ENCODE results near the gene TAGAP. TPM values are rescaled to one million over a fixed set of nuclear protein-coding genes. Genes with fewer than 3 reads are reported as not detected.
A peak's percentile ranks its signal among the peaks of the same experiment; 100 is the strongest.

The TAGAP gene
- total RNA-seq, 1 experiment from 2014 or later: 0.30 TPM

GRCh38 chr6:158999154-158999665 is 45.6 kb downstream of the TAGAP start:
- Histone ChIP-seq H3K27me3 (ENCODE audit: insufficient read depth, low read length) (no peaks in the 10 kb centered on the region), H3K4me1 (ENCODE audit: control insufficient read depth in 1 of 2, insufficient read depth in 2 of 2, low read length in 2 of 2) (peaks cover 37 to 71% of the 10 kb centered on the region in 2 experiments), H3K9ac (ENCODE audit: low read length) (peak overlapping the region; percentile 89), H3K9me2 (ENCODE audit: insufficient read depth) (no peaks in the 10 kb centered on the region), H3K79me2 (ENCODE audit: insufficient read depth, low read length) (peaks cover 79% of the 10 kb centered on the region), H3K4me3 (replicated peaks in 1 of 2; ENCODE audit: low read depth in 1 of 2, low read length in 2 of 2) (peak overlapping the region; percentile 88 to 92), H3K27ac (ENCODE audit: low read depth, low read length) (peak overlapping the region; percentile 85), H2AFZ (ENCODE audit: low read depth, low read length, poor library complexity, severe bottlenecking) (no peak overlapping the region), H3K36me3 (ENCODE audit: control insufficient read depth in 1 of 2, insufficient read depth in 2 of 2, low read length in 2 of 2) (peaks cover 0 to 17% of the 10 kb centered on the region in 2 experiments; a peak in 1 of 4 replicates), H3K9me3 (ENCODE audit: control insufficient read depth in 1 of 2, insufficient read depth in 1 of 2, low read depth in 1 of 2, low read length in 2 of 2) (no peaks in the 10 kb centered on the region), H3K4me2 (ENCODE audit: low read length) (peak overlapping the region; percentile 92), H4K20me1 (ENCODE audit: insufficient read depth) (no peaks in the 10 kb centered on the region)
- BruUV-seq (replicated peaks): TSS peak; percentile 72
- ChIA-PET CTCF (interaction anchor here (0.7 to 1.4 kb wide), 4 partner anchors 10 to 778 kb away, joined by 3 to 4 read pairs (median 4); no protein-coding TSS in a partner anchor), RAD21 (ENCODE audit: low non-redundant PET in 1 of 2, low total read pairs in 2 of 2, uncharacterized antibody in 2 of 2, unreplicated experiment in 2 of 2) (interaction anchor here in 1 of 2 experiments (1.1 kb wide), 1 partner anchor 180 kb away, joined by 3 read pairs; the partner anchor contains the start of gene EZR), POLR2A (interaction anchor here (0.7 to 2.3 kb wide), 6 partner anchors 130 to 748 kb away, joined by 3 to 18 read pairs (median 3); no protein-coding TSS in a partner anchor)
- ATAC-seq: peak; percentile 24
- intact Hi-C loops (cut with micrococcal nuclease): loop anchor here (5.0 to 10.0 kb wide), 2 partner anchors 147 to 354 kb away; partner anchors contain the start of gene DYNLT1
- DNase-seq (ENCODE audit: low read depth, low spot score): no peak
- TF ChIP-seq SP1 (IDR thresholded peaks at IDR 0.05; ENCODE audit: low read depth) (no peak), EZH2phosphoT487 (IDR thresholded peaks at IDR 0.05; ENCODE audit: borderline replicate concordance) (no peak), MAX (IDR thresholded peaks at IDR 0.05) (no peak)

DNA sequence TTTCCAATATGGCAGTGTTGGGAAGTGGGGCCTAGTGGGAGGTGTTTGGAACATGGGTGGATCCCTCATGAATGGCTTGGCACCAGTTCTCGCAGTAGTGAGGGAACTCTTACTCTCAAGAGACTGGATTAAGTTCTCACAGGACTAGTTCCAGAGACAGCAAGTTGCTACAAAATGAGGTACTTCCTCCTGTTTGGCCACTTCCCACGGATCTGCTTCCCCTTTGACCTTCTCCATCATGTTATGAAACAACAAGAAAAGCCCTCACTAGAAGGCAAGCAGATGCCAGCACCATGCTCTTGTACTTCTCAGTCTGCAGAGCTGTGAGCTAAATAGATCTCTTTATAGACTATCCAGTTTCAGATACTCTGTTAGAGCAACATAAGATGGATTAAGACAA is 47.9 kb downstream of the TAGAP start:
- ChIA-PET POLR2A (no interaction called here), CTCF (no interaction called here), RAD21 (ENCODE audit: low non-redundant PET in 1 of 2, low total read pairs in 2 of 2, uncharacterized antibody in 2 of 2, unreplicated experiment in 2 of 2) (no interaction called here)
- H3K27me3 ChIP-seq (ENCODE audit: insufficient read depth, low read length): no peaks in the 10 kb centered on the region
- H4K20me1 ChIP-seq (ENCODE audit: insufficient read depth): no peaks in the 10 kb centered on the region
- peaks cover 76% of the 10 kb centered on the region for H3K79me2 ChIP-seq (ENCODE audit: insufficient read depth, low read length)
- H3K36me3 ChIP-seq (ENCODE audit: control insufficient read depth in 1 of 2, insufficient read depth in 2 of 2, low read length in 2 of 2): peaks cover 0 to 38% of the 10 kb centered on the region in 2 experiments; a peak in 2 of 4 replicates
- H2AFZ ChIP-seq (ENCODE audit: low read depth, low read length, poor library complexity, severe bottlenecking): no peak overlapping the region
- BruUV-seq (replicated peaks): no TSS peak
- H3K9me3 ChIP-seq (ENCODE audit: control insufficient read depth in 1 of 2, insufficient read depth in 1 of 2, low read depth in 1 of 2, low read length in 2 of 2): no peaks in the 10 kb centered on the region
- no peaks in the 10 kb centered on the region for H3K9me2 ChIP-seq (ENCODE audit: insufficient read depth)
- no peak for ATAC-seq
- H3K4me1 ChIP-seq (ENCODE audit: control insufficient read depth in 1 of 2, insufficient read depth in 2 of 2, low read length in 2 of 2): peaks cover 19 to 52% of the 10 kb centered on the region in 2 experiments
- no peak overlapping the region for H3K9ac ChIP-seq (ENCODE audit: low read length)
- intact Hi-C loops (cut with micrococcal nuclease): loop anchor here (5.0 to 10.0 kb wide), 2 partner anchors 145 to 352 kb away; partner anchors contain the start of gene DYNLT1
- no peak overlapping the region for H3K27ac ChIP-seq (ENCODE audit: low read depth, low read length)
- H3K4me2 ChIP-seq (ENCODE audit: low read length): 0 out of 2 replicates have a peak overlapping the region, but pooled peaks have one; percentile 92
- no peak overlapping the region for H3K4me3 ChIP-seq (replicated peaks in 1 of 2; ENCODE audit: low read depth in 1 of 2, low read length in 2 of 2)
- TF ChIP-seq, protein P1, sequence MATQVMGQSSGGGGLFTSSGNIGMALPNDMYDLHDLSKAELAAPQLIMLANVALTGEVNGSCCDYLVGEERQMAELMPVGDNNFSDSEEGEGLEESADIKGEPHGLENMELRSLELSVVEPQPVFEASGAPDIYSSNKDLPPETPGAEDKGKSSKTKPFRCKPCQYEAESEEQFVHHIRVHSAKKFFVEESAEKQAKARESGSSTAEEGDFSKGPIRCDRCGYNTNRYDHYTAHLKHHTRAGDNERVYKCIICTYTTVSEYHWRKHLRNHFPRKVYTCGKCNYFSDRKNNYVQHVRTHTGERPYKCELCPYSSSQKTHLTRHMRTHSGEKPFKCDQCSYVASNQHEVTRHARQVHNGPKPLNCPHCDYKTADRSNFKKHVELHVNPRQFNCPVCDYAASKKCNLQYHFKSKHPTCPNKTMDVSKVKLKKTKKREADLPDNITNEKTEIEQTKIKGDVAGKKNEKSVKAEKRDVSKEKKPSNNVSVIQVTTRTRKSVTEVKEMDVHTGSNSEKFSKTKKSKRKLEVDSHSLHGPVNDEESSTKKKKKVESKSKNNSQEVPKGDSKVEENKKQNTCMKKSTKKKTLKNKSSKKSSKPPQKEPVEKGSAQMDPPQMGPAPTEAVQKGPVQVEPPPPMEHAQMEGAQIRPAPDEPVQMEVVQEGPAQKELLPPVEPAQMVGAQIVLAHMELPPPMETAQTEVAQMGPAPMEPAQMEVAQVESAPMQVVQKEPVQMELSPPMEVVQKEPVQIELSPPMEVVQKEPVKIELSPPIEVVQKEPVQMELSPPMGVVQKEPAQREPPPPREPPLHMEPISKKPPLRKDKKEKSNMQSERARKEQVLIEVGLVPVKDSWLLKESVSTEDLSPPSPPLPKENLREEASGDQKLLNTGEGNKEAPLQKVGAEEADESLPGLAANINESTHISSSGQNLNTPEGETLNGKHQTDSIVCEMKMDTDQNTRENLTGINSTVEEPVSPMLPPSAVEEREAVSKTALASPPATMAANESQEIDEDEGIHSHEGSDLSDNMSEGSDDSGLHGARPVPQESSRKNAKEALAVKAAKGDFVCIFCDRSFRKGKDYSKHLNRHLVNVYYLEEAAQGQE (IDR thresholded peaks at IDR 0.05; ENCODE audit: low read depth): no peak
- TF ChIP-seq YY1 (IDR thresholded peaks at IDR 0.05; ENCODE audit: extremely low read depth, insufficient replicate concordance, low read depth, low read length): no peak
- TF ChIP-seq ELF1 (IDR thresholded peaks at IDR 0.05; ENCODE audit: borderline replicate concordance, low read depth): no peak
- TF ChIP-seq EZH2phosphoT487 (IDR thresholded peaks at IDR 0.05; ENCODE audit: borderline replicate concordance): no peak
- TF ChIP-seq CTCF (IDR thresholded peaks at IDR 0.05 in 2 of 3, conservative IDR thresholded peaks at IDR 0.05 in 1 of 3; ENCODE audit: borderline replicate concordance in 1 of 3, insufficient read depth in 1 of 3, low read depth in 2 of 3, low read length in 2 of 3): no peak
- TF ChIP-seq EGR1 (IDR thresholded peaks at IDR 0.05; ENCODE audit: low read depth): no peak
- TF ChIP-seq CEBPB (IDR thresholded peaks at IDR 0.05; ENCODE audit: low read depth): no peak
- TF ChIP-seq EZH2 (IDR thresholded peaks at IDR 0.05): no peak
- no peak for TF ChIP-seq MAX (IDR thresholded peaks at IDR 0.05)
- TF ChIP-seq ZFX (IDR thresholded peaks at IDR 0.05): no peak
- no peak for DNase-seq (ENCODE audit: low read depth, low spot score)

Measured in HCT116 (cell line).